ENCODE measurements around the gene PLEKHG2. TPM values are rescaled to one million over a fixed set of nuclear protein-coding genes. Genes with fewer than 3 reads are reported as not detected.
"Not testable (repeated sequence)": the region's sequence is repeated elsewhere in the genome, so short reads cannot be mapped to it uniquely, and the experiment has no call there.

Gene PLEKHG2
- total and polyA plus RNA-seq, 7 experiments from 2014 or later, result 2.6 to 205 (median 21.7) TPM

- H3K4me3 Mint-ChIP-seq, result no peak overlapping the region
- H3K9me3 Mint-ChIP-seq, result no peaks in the 10 kb centered on the region
- POLR2A ChIA-PET, result no interaction called here
- H3K27ac ChIP-seq (ENCODE audit: low read depth, low read length), result no peak overlapping the region
- CTCF ChIA-PET, result no interaction called here
- H3K4me3 ChIP-seq (ENCODE audit: low read length), result no peak overlapping the region
- peaks cover 0 to 1% (median 0%) of the 10 kb centered on the region in 7 donors for H3K4me1 Mint-ChIP-seq
- no peaks in the 10 kb centered on the region for H3K4me1 ChIP-seq (ENCODE audit: control insufficient read depth in 2 of 2, insufficient read depth in 2 of 2, low read length in 2 of 2)
- peaks cover 0 to 70% (median 3%) of the 10 kb centered on the region in 3 experiments for H3K36me3 ChIP-seq (ENCODE audit: control insufficient read depth in 2 of 3, insufficient read depth in 3 of 3, low read length in 3 of 3)
- intact Hi-C loops (cut with micrococcal nuclease), result no loop called here
- peaks cover 9 to 34% (median 20%) of the 10 kb centered on the region in 5 donors for H3K36me3 Mint-ChIP-seq
- H3K27ac Mint-ChIP-seq, result peak overlapping the region in 2 of 9 donors; percentile 5 to 25
- no peaks in the 10 kb centered on the region for H3K9me3 ChIP-seq (ENCODE audit: control insufficient read depth in 2 of 3, low read length in 3 of 3)
- DNase-seq (no peak), ATAC-seq (no peak)
- no peaks in the 10 kb centered on the region for H3K27me3 ChIP-seq (ENCODE audit: control insufficient read depth in 2 of 2, insufficient read depth in 2 of 2, low read length in 2 of 2)
- H3K27me3 Mint-ChIP-seq, result no peaks in the 10 kb centered on the region
Observed at GRCh38 chr19:39370735-39371134, 41.7 kb upstream of the PLEKHG2 start.

GRCh38 chr19:39372047-39372802, 40.2 kb upstream of the PLEKHG2 start:
- Histone ChIP-seq H3K4me3 (ENCODE audit: low read length) (no peak overlapping the region), H3K27ac (ENCODE audit: low read depth, low read length) (no peak overlapping the region), H3K27me3 (ENCODE audit: control insufficient read depth in 2 of 2, insufficient read depth in 2 of 2, low read length in 2 of 2) (no peaks in the 10 kb centered on the region), H3K9me3 (ENCODE audit: control insufficient read depth in 2 of 3, low read length in 3 of 3) (no peaks in the 10 kb centered on the region), H3K36me3 (ENCODE audit: control insufficient read depth in 2 of 3, insufficient read depth in 3 of 3, low read length in 3 of 3) (peaks cover 4 to 75% (median 10%) of the 10 kb centered on the region in 3 experiments), H3K4me1 (ENCODE audit: control insufficient read depth in 2 of 2, insufficient read depth in 2 of 2, low read length in 2 of 2) (no peaks in the 10 kb centered on the region)
- H3K36me3 Mint-ChIP-seq, result peaks cover 14 to 45% (median 25%) of the 10 kb centered on the region in 5 donors
- H3K4me3 Mint-ChIP-seq, result no peak overlapping the region
- ATAC-seq, result no peak
- peak overlapping the region in 5 of 9 donors; percentile 0 to 38 (median 10) for H3K27ac Mint-ChIP-seq
- intact Hi-C loops (cut with micrococcal nuclease), result no loop called here
- ChIA-PET POLR2A (no interaction called here), CTCF (interaction anchor here (0.7 kb wide), 1 partner anchor 1076 kb away, joined by 3 read pairs; no protein-coding TSS in a partner anchor)
- no peaks in the 10 kb centered on the region for H3K27me3 Mint-ChIP-seq
- peaks cover 0 to 1% (median 0%) of the 10 kb centered on the region in 7 donors for H3K4me1 Mint-ChIP-seq
- H3K9me3 Mint-ChIP-seq, result no peaks in the 10 kb centered on the region
- DNase-seq, result no peak

- ATAC-seq (no peak), DNase-seq (no peak)
- H3K36me3 Mint-ChIP-seq, result peaks cover 14 to 50% (median 26%) of the 10 kb centered on the region in 5 donors
- Histone ChIP-seq H3K9me3 (ENCODE audit: control insufficient read depth in 2 of 3, low read length in 3 of 3) (no peaks in the 10 kb centered on the region), H3K36me3 (ENCODE audit: control insufficient read depth in 2 of 3, insufficient read depth in 3 of 3, low read length in 3 of 3) (peaks cover 4 to 83% (median 16%) of the 10 kb centered on the region in 3 experiments), H3K4me3 (ENCODE audit: low read length) (no peak overlapping the region), H3K4me1 (ENCODE audit: control insufficient read depth in 2 of 2, insufficient read depth in 2 of 2, low read length in 2 of 2) (no peaks in the 10 kb centered on the region), H3K27ac (ENCODE audit: low read depth, low read length) (no peak overlapping the region), H3K27me3 (ENCODE audit: control insufficient read depth in 2 of 2, insufficient read depth in 2 of 2, low read length in 2 of 2) (no peaks in the 10 kb centered on the region)
- H3K27me3 Mint-ChIP-seq, result no peaks in the 10 kb centered on the region
- no peak overlapping the region for H3K4me3 Mint-ChIP-seq
- H3K27ac Mint-ChIP-seq, result peak overlapping the region in 1 of 9 donors; percentile 26
- ChIA-PET POLR2A (no interaction called here), CTCF (no interaction called here)
- intact Hi-C loops (cut with micrococcal nuclease), result no loop called here
- no peaks in the 10 kb centered on the region for H3K9me3 Mint-ChIP-seq
- peaks cover 0 to 1% (median 0%) of the 10 kb centered on the region in 7 donors for H3K4me1 Mint-ChIP-seq
Observed at GRCh38 chr19:39372941-39373340, 39.5 kb upstream of the PLEKHG2 start.

GRCh38 chr19:39375929-39376328, 36.5 kb upstream of the PLEKHG2 start:
- Histone ChIP-seq H3K4me3 (ENCODE audit: low read length) (no peak overlapping the region), H3K27ac (ENCODE audit: low read depth, low read length) (no peak overlapping the region), H3K36me3 (ENCODE audit: control insufficient read depth in 2 of 3, insufficient read depth in 3 of 3, low read length in 3 of 3) (peaks cover 4 to 89% (median 21%) of the 10 kb centered on the region in 3 experiments), H3K4me1 (ENCODE audit: control insufficient read depth in 2 of 2, insufficient read depth in 2 of 2, low read length in 2 of 2) (no peaks in the 10 kb centered on the region), H3K27me3 (ENCODE audit: control insufficient read depth in 2 of 2, insufficient read depth in 2 of 2, low read length in 2 of 2) (no peaks in the 10 kb centered on the region), H3K9me3 (ENCODE audit: control insufficient read depth in 2 of 3, low read length in 3 of 3) (no peaks in the 10 kb centered on the region)
- Mint-ChIP-seq H3K9me3 (no peaks in the 10 kb centered on the region), H3K36me3 (peaks cover 9 to 58% (median 17%) of the 10 kb centered on the region in 5 donors), H3K4me3 (no peak overlapping the region), H3K27ac (peak overlapping the region in 1 of 9 donors; percentile 6), H3K4me1 (peaks cover 0 to 1% (median 0%) of the 10 kb centered on the region in 7 donors), H3K27me3 (no peaks in the 10 kb centered on the region)
- ChIA-PET CTCF (no interaction called here), POLR2A (interaction anchor here (0.5 kb wide), 1 partner anchor 74 kb away, joined by 6 read pairs; no protein-coding TSS in a partner anchor)
- intact Hi-C loops (cut with micrococcal nuclease), result no loop called here
- DNase-seq (no peak), ATAC-seq (no peak)

- DNase-seq (no peak), ATAC-seq (no peak)
- no peaks in the 10 kb centered on the region for H3K9me3 ChIP-seq (ENCODE audit: control insufficient read depth in 2 of 3, low read length in 3 of 3)
- intact Hi-C loops (cut with micrococcal nuclease), result no loop called here
- no peaks in the 10 kb centered on the region for H3K27me3 Mint-ChIP-seq
- ChIA-PET CTCF (no interaction called here), POLR2A (no interaction called here)
- H3K36me3 Mint-ChIP-seq, result peaks cover 9 to 57% (median 18%) of the 10 kb centered on the region in 5 donors
- no peaks in the 10 kb centered on the region for H3K9me3 Mint-ChIP-seq
- no peaks in the 10 kb centered on the region for H3K27me3 ChIP-seq (ENCODE audit: control insufficient read depth in 2 of 2, insufficient read depth in 2 of 2, low read length in 2 of 2)
- H3K4me3 Mint-ChIP-seq, result no peak overlapping the region
- no peaks in the 10 kb centered on the region for H3K4me1 Mint-ChIP-seq
- H3K4me3 ChIP-seq (ENCODE audit: low read length), result no peak overlapping the region
- H3K36me3 ChIP-seq (ENCODE audit: control insufficient read depth in 2 of 3, insufficient read depth in 3 of 3, low read length in 3 of 3), result peaks cover 4 to 90% (median 30%) of the 10 kb centered on the region in 3 experiments
- no peak overlapping the region for H3K27ac ChIP-seq (ENCODE audit: low read depth, low read length)
- H3K27ac Mint-ChIP-seq, result peak overlapping the region in 5 of 9 donors; percentile 1 to 69 (median 34)
- no peaks in the 10 kb centered on the region for H3K4me1 ChIP-seq (ENCODE audit: control insufficient read depth in 2 of 2, insufficient read depth in 2 of 2, low read length in 2 of 2)
Observed at GRCh38 chr19:39377373-39378362, 34.8 kb upstream of the PLEKHG2 start.

- H3K36me3 ChIP-seq (ENCODE audit: control insufficient read depth in 2 of 3, insufficient read depth in 3 of 3, low read length in 3 of 3), result peaks cover 4 to 96% (median 30%) of the 10 kb centered on the region in 3 experiments
- H3K9me3 Mint-ChIP-seq; H3K27me3 ChIP-seq (ENCODE audit: control insufficient read depth in 2 of 2, insufficient read depth in 2 of 2, low read length in 2 of 2); H3K9me3 ChIP-seq (ENCODE audit: control insufficient read depth in 2 of 3, low read length in 3 of 3); H3K4me3 Mint-ChIP-seq; H3K4me3 ChIP-seq (ENCODE audit: low read length); CTCF ChIA-PET; H3K27me3 Mint-ChIP-seq; H3K27ac ChIP-seq (ENCODE audit: low read depth, low read length); intact Hi-C loops (cut with micrococcal nuclease); ATAC-seq; DNase-seq; H3K4me1 ChIP-seq (ENCODE audit: control insufficient read depth in 2 of 2, insufficient read depth in 2 of 2, low read length in 2 of 2); H3K4me1 Mint-ChIP-seq: not testable (repeated sequence)
- H3K27ac Mint-ChIP-seq, result peak overlapping the region in 3 of 9 donors; percentile 5 to 46 (median 38)
- H3K36me3 Mint-ChIP-seq, result peaks cover 6 to 62% (median 18%) of the 10 kb centered on the region in 5 donors
- POLR2A ChIA-PET, result interaction anchor here (0.6 kb wide), 1 partner anchor 17 kb away, joined by 4 read pairs; no protein-coding TSS in a partner anchor
Observed at GRCh38 chr19:39379366-39379765, 33.1 kb upstream of the PLEKHG2 start.

Data from naive thymus-derived CD4-positive, alpha-beta T cell (primary cell).